ENCODE data around the gene ABCE1. TPM values are rescaled to one million over a fixed set of nuclear protein-coding genes. Genes with fewer than 3 reads are reported as not detected.

Gene ABCE1
- total and polyA plus RNA-seq, 2 of the 8 experiments (the other 6 are each of a cell fraction or from before 2014, with no cell fraction given), result 43.7 to 126 TPM

DNA sequence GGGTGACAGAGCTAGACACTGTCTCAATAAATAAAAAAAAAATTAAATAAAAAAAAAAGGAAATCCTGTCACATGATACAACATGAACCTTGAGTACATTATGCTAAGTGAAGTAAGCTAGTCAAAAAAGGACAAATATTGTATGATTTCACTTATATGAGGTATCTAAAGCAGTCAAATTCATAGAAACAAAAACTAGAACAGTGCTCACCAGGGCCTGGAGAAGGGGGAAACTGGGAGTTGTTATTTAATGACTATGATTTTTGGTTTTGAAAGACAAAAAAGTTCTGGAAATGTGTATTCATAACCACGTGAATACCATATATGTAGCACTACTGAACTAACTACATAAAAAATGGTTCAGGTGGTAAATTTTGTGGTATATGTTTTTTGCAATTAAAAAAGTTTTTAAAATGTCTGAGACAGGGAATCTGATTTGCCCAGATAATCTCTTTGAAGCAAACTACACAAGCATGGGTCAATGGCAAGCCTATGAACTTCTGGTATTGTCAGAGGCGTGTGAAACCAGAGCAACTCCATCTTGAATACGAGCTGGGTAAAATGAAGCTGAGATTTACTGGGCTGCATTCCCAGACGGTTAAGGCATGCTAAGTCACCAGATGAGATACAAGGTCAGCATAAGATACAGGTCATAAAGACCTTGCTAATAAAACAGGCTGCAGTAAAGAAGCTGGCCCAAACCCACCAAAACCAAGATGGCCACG is 42.4 kb upstream of the ABCE1 start:
- H3K36me3 ChIP-seq (ENCODE audit: control insufficient read depth in 2 of 4, insufficient read depth in 4 of 4, low read length in 3 of 4), result no peaks in the 10 kb centered on the region
- 91% methylated on average over 5 of the region's 5 CpGs; no CpG with 5 or more reads in 1 of the 2 experiments for WGBS, 2 experiments (ENCODE audit: extremely low coverage in 1 of 2, insufficient coverage in 1 of 2, insufficient read length in 1 of 2, insufficient replicate concordance in 2 of 2, low coverage in 1 of 2, low lambda C conversion rate in 2 of 2, missing lambda C conversion rate in 1 of 2)
- ChIA-PET POLR2A (ENCODE audit: partially characterized antibody) (interaction anchor here (0.6 kb wide), 1 partner anchor 17 kb away, joined by 3 read pairs; no protein-coding TSS in a partner anchor), CTCF (ENCODE audit: partially characterized antibody) (no interaction called here)
- no peak overlapping the region for H3K4ac ChIP-seq (replicated peaks; ENCODE audit: insufficient read length, low read depth, low read length)
- no peak for TF ChIP-seq TAF7 (optimal IDR thresholded peaks at IDR 0.05; ENCODE audit: borderline replicate concordance, low read depth, low read length)
- TF ChIP-seq SP2 (IDR thresholded peaks at IDR 0.05; ENCODE audit: low read length), result no peak
- TF ChIP-seq RNF2 (IDR thresholded peaks at IDR 0.05; ENCODE audit: borderline replicate concordance, low read depth, low read length, missing control alignments, poor library complexity, severe bottlenecking), result no peak
- no peak for TF ChIP-seq NRF1 (IDR thresholded peaks at IDR 0.05; ENCODE audit: low read depth, low read length)
- TF ChIP-seq EZH2 (IDR thresholded peaks at IDR 0.05; ENCODE audit: low read depth, low read length, severe bottlenecking), result no peak
- no peak for TF ChIP-seq BACH1 (IDR thresholded peaks at IDR 0.05; ENCODE audit: low read length)
- no peak for TF ChIP-seq TEAD4 (IDR thresholded peaks at IDR 0.05; ENCODE audit: low read depth, low read length)
- no peak overlapping the region for H3K27ac ChIP-seq (ENCODE audit: low read depth, low read length)
- H3K4me2 ChIP-seq (ENCODE audit: insufficient read depth in 1 of 2, low read depth in 2 of 2, low read length in 2 of 2), result no peak overlapping the region
- DNase-seq (ENCODE audit: low read depth in 1 of 2, low spot score in 2 of 2) (no peak), FAIRE-seq (no peak)
- no peak overlapping the region for H4K91ac ChIP-seq (replicated peaks; ENCODE audit: insufficient read length, low read length)
- no peaks in the 10 kb centered on the region for H3K4me1 ChIP-seq (replicated peaks in 1 of 4; ENCODE audit: control insufficient read depth in 3 of 4, insufficient read depth in 4 of 4, low read length in 3 of 4)
- H2BK12ac ChIP-seq (ENCODE audit: low read depth, low read length), result no peak overlapping the region
- H3K4me3 ChIP-seq (ENCODE audit: extremely low read depth in 1 of 4, insufficient read depth in 2 of 4, low read depth in 3 of 4, low read length in 4 of 4), result no peak overlapping the region
- H2BK5ac ChIP-seq (ENCODE audit: low read depth, low read length), result no peak overlapping the region
- H2AK5ac ChIP-seq (ENCODE audit: low read depth, low read length), result no peak overlapping the region
- H3K14ac ChIP-seq (ENCODE audit: insufficient read length), result no peak overlapping the region
- no peaks in the 10 kb centered on the region for H3K9me3 ChIP-seq (ENCODE audit: insufficient read depth in 2 of 2, low read depth in 1 of 2, low read length in 1 of 2)
- H3K23ac ChIP-seq (ENCODE audit: insufficient read length), result no peak overlapping the region
- 0 out of 4 replicates have a peak, but pooled peaks cover 0 to 2% of the 10 kb centered on the region in 2 experiments for H3K79me2 ChIP-seq (ENCODE audit: control insufficient read depth in 1 of 2, insufficient read depth in 2 of 2, low read length in 2 of 2)
- H2AFZ ChIP-seq (ENCODE audit: low read length), result no peak overlapping the region
- no peak overlapping the region for H3K18ac ChIP-seq (ENCODE audit: extremely low read depth, low read length)
- peaks cover 2% of the 10 kb centered on the region; the same call in 1 of the 2 replicates for H3K23me2 ChIP-seq (ENCODE audit: low read depth, low read length)
- no peak overlapping the region for H2BK20ac ChIP-seq (ENCODE audit: low read length)
- no peak overlapping the region for H3K56ac ChIP-seq (replicated peaks; ENCODE audit: insufficient read length, low read depth, low read length)
- H4K8ac ChIP-seq (ENCODE audit: extremely low read depth, insufficient read depth, low read length), result no peak overlapping the region
- peaks cover 0 to 2% of the 10 kb centered on the region in 2 experiments for H4K20me1 ChIP-seq (replicated peaks in 1 of 2; ENCODE audit: control insufficient read depth in 1 of 2, insufficient read depth in 2 of 2, low read length in 2 of 2)
- H2BK120ac ChIP-seq (replicated peaks; ENCODE audit: low read depth, low read length), result no peak overlapping the region
- no peaks in the 10 kb centered on the region for H3K27me3 ChIP-seq (replicated peaks in 1 of 4; ENCODE audit: control insufficient read depth in 3 of 4, extremely low read depth in 1 of 4, insufficient read depth in 3 of 4, low read length in 3 of 4)
- no peak overlapping the region for H3K9ac ChIP-seq (replicated peaks in 1 of 4; ENCODE audit: extremely low read depth in 1 of 4, low read depth in 3 of 4, low read length in 3 of 4)
- no peaks in the 10 kb centered on the region for H3K79me1 ChIP-seq (ENCODE audit: low read depth, low read length)
- no peak overlapping the region for H2BK15ac ChIP-seq (ENCODE audit: low read length)
- no peak overlapping the region for H4K5ac ChIP-seq (ENCODE audit: insufficient read length, low read depth, low read length)
